ENCODE measurements around the gene THSD7B.
A peak's percentile ranks its signal among the peaks of the same experiment; 100 is the strongest.
"Not testable (repeated sequence)": the region's sequence is repeated elsewhere in the genome, so short reads cannot be mapped to it uniquely, and the experiment has no call there.

Gene THSD7B

GRCh38 chr2:136765256-136766072 lies at the start of gene THSD7B:
Gene THSD7B (plus strand): TSS chr2:136765545. CDS start chr2:136882179, 116,634 bp downstream.
- DNase-seq (ENCODE audit: low spot score): peak; percentile 71

- DNase-seq (ENCODE audit: low spot score): no peak
Observed at GRCh38 chr2:136718273-136718672, 47.1 kb upstream of the THSD7B start.

GRCh38 chr2:136727973-136728699 lies 37.2 kb upstream of the THSD7B start:
- DNase-seq (ENCODE audit: low spot score): no peak

- no peak for DNase-seq (ENCODE audit: low spot score)
Observed at GRCh38 chr2:136736236-136736635, 29.1 kb upstream of the THSD7B start.

- DNase-seq (ENCODE audit: low spot score): no peak
Observed at GRCh38 chr2:136738044-136738443, 27.3 kb upstream of the THSD7B start.

GRCh38 chr2:136741471-136741870 lies 23.9 kb upstream of the THSD7B start:
- no peak for DNase-seq (ENCODE audit: low spot score)

- no peak for DNase-seq (ENCODE audit: low spot score)
Observed at GRCh38 chr2:136750065-136750464, 15.3 kb upstream of the THSD7B start.

GRCh38 chr2:136751406-136751805 lies 13.9 kb upstream of the THSD7B start:
- DNase-seq (ENCODE audit: low spot score): no peak

- not testable (repeated sequence) for DNase-seq (ENCODE audit: low spot score)
Observed at GRCh38 chr2:136758504-136758903, 6.8 kb upstream of the THSD7B start.

GRCh38 chr2:136764452-136765255 lies 691 bp upstream of the THSD7B start:
- DNase-seq (ENCODE audit: low spot score): peak; percentile 31

- no peak for DNase-seq (ENCODE audit: low spot score)
Observed at GRCh38 chr2:136766073-136766404, 694 bp downstream of the THSD7B start.

- DNase-seq (ENCODE audit: low spot score): no peak
Observed at GRCh38 chr2:136767030-136767429, 1.7 kb downstream of the THSD7B start.

- no peak for DNase-seq (ENCODE audit: low spot score)
Observed at GRCh38 chr2:136769871-136770270, 4.5 kb downstream of the THSD7B start.

- DNase-seq (ENCODE audit: low spot score): no peak
Observed at GRCh38 chr2:136770384-136770783, 5.0 kb downstream of the THSD7B start.

- no peak for DNase-seq (ENCODE audit: low spot score)
Observed at GRCh38 chr2:136777391-136777790, 12.0 kb downstream of the THSD7B start.

- no peak for DNase-seq (ENCODE audit: low spot score)
Observed at GRCh38 chr2:136783856-136784255, 18.5 kb downstream of the THSD7B start.

GRCh38 chr2:136785215-136785614 lies 19.9 kb downstream of the THSD7B start:
- no peak for DNase-seq (ENCODE audit: low spot score)

- DNase-seq (ENCODE audit: low spot score): no peak
Observed at GRCh38 chr2:136787970-136788369, 22.6 kb downstream of the THSD7B start.

GRCh38 chr2:136796339-136796738 lies 31.0 kb downstream of the THSD7B start:
- no peak for DNase-seq (ENCODE audit: low spot score)

- DNase-seq (ENCODE audit: low spot score): no peak
Observed at GRCh38 chr2:136798766-136799165, 33.4 kb downstream of the THSD7B start.

GRCh38 chr2:136801661-136802060 lies 36.3 kb downstream of the THSD7B start:
- no peak for DNase-seq (ENCODE audit: low spot score)

- no peak for DNase-seq (ENCODE audit: low spot score)
Observed at GRCh38 chr2:136809998-136810397, 44.7 kb downstream of the THSD7B start.

GRCh38 chr2:136818839-136819238 lies 53.5 kb downstream of the THSD7B start:
- no peak for DNase-seq (ENCODE audit: low spot score)

Measured in D341Med (cell line).